NCI-H460 (cell line): Measurements from ENCODE around the gene CIB4. TPM values are rescaled to one million over a fixed set of nuclear protein-coding genes. Genes with fewer than 3 reads are reported as not detected.
"Not testable (repeated sequence)": the region's sequence is repeated elsewhere in the genome, so short reads cannot be mapped to it uniquely, and the experiment has no call there.

Source experiments
- DNase-seq: peaks from one replicate; pipeline ENCODE4 v3.0.0-alpha.2; 2016; ENCODE audit warnings: low read depth; ENCODE audit errors: extremely low read depth
- total RNA-seq: library from RNA; depleted of rRNA; stranded (reverse); fragments of >200 nt; shearing (Covaris generic); gene quantifications from 2 replicates; pipeline ENCODE4 v1.2.3, GENCODE V29; 2014

Gene CIB4
- total RNA-seq, 1 experiment from 2014 or later: not detected

GRCh38 chr2:26668856-26669750, 27.9 kb upstream of the CIB4 start:
- no peak for DNase-seq

- DNase-seq: no peak
These were observed 26.9 kb upstream of the CIB4 start for GRCh38 chr2:26668041-26668440.

GRCh38 chr2:26666671-26667070, 25.5 kb upstream of the CIB4 start:
- DNase-seq: no peak

- not testable (repeated sequence) for DNase-seq
These were observed 24.1 kb upstream of the CIB4 start for GRCh38 chr2:26665296-26665695.

GRCh38 chr2:26660363-26660962, 19.3 kb upstream of the CIB4 start:
- no peak for DNase-seq

- DNase-seq: no peak
These were observed 17.7 kb upstream of the CIB4 start for GRCh38 chr2:26658691-26659346.

- no peak for DNase-seq
These were observed 16.1 kb upstream of the CIB4 start for GRCh38 chr2:26657265-26657664.

- DNase-seq: no peak
These were observed 14.5 kb upstream of the CIB4 start for GRCh38 chr2:26655611-26656195.

GRCh38 chr2:26655120-26655519, 14.0 kb upstream of the CIB4 start:
- not testable (repeated sequence) for DNase-seq

GRCh38 chr2:26654061-26654340, 12.8 kb upstream of the CIB4 start:
- no peak for DNase-seq

GRCh38 chr2:26653207-26654060, 12.3 kb upstream of the CIB4 start:
- DNase-seq: no peak

GRCh38 chr2:26652361-26653041, 11.3 kb upstream of the CIB4 start:
- DNase-seq: no peak

- no peak for DNase-seq
These were observed 10.6 kb upstream of the CIB4 start for GRCh38 chr2:26651799-26652198.

- DNase-seq: no peak
These were observed 10.3 kb upstream of the CIB4 start for GRCh38 chr2:26651470-26651771.

GRCh38 chr2:26650713-26651469, 9.7 kb upstream of the CIB4 start:
- DNase-seq: no peak

GRCh38 chr2:26649992-26650712, 9.0 kb upstream of the CIB4 start:
- DNase-seq: no peak

- DNase-seq: no peak
These were observed 8.2 kb upstream of the CIB4 start for GRCh38 chr2:26649322-26649721.

GRCh38 chr2:26648516-26648915, 7.3 kb upstream of the CIB4 start:
- no peak for DNase-seq

GRCh38 chr2:26647981-26648380, 6.8 kb upstream of the CIB4 start:
- DNase-seq: no peak
